Keratinocyte (primary cell): ENCODE results near the gene CCDC77. TPM values are rescaled to one million over a fixed set of nuclear protein-coding genes. Genes with fewer than 3 reads are reported as not detected.
A peak's percentile ranks its signal among the peaks of the same experiment; 100 is the strongest.

ENCODE experiments used
- DNase-seq: peaks from one replicate; pipeline ENCODE4 v3.0.0-alpha.2; 2011; ENCODE audit warnings: low read depth, missing footprints, low spot score
- FAIRE-seq: peaks from 2 replicates; lab custom pipeline; 2011; peaks lifted over from hg19 to GRCh38; lab: Jason Lieb, UNC
- H2AFZ ChIP-seq: 2 replicates; pipeline ENCODE4 v1.6.0; 2012; ENCODE audit warnings: low read length, control low read depth, inconsistent platforms; ENCODE audit not compliant: control insufficient read depth
- H3K27ac ChIP-seq: 2 replicates; pipeline ENCODE4 v1.5.1; 2011; ENCODE audit warnings: low read length; ENCODE audit not compliant: control insufficient read depth, insufficient read depth
- H3K27me3 ChIP-seq: 3 replicates; pipeline ENCODE4 v1.6.0; 2011; ENCODE audit warnings: low read length; ENCODE audit not compliant: control insufficient read depth, insufficient read depth; ENCODE audit errors: extremely low read depth
- H3K36me3 ChIP-seq, 2 experiments: 2 replicates in 1 of 2; 3 replicates in 1 of 2; pipeline ENCODE4 v1.5.1; 2011; ENCODE audit warnings: low read length in 2 of 2, mild to moderate bottlenecking in 1 of 2; ENCODE audit not compliant: control insufficient read depth in 2 of 2, insufficient read depth in 2 of 2; ENCODE audit errors: extremely low read depth in 1 of 2
- H3K4me1 ChIP-seq: 3 replicates; pipeline ENCODE4 v1.5.1; 2011; ENCODE audit warnings: low read length; ENCODE audit not compliant: control insufficient read depth, insufficient read depth; ENCODE audit errors: extremely low read depth
- H3K4me2 ChIP-seq: 3 replicates; pipeline ENCODE4 v1.6.0; 2011; ENCODE audit warnings: low read depth, low read length; ENCODE audit not compliant: control insufficient read depth, insufficient read depth; ENCODE audit errors: extremely low read depth
- H3K4me3 ChIP-seq, 3 experiments: fragments of 200-600 bp in 1 of 3; sonication (generic) in 1 of 3; 2 replicates in 2 of 3; 3 replicates in 1 of 3; pipeline ENCODE4 v1.5.1; 2011 to 2016; ENCODE audit warnings: low read length in 3 of 3, mild to moderate bottlenecking in 3 of 3, control low read depth in 2 of 3, inconsistent platforms in 1 of 3, low read depth in 1 of 3, mixed read lengths in 1 of 3, mixed run types in 1 of 3, moderate library complexity in 1 of 3; ENCODE audit not compliant: control insufficient read depth in 2 of 3, insufficient read depth in 2 of 3; ENCODE audit errors: extremely low read depth in 1 of 3
- H3K79me2 ChIP-seq: 2 replicates; pipeline ENCODE4 v1.6.0; 2012; ENCODE audit warnings: low read length; ENCODE audit not compliant: control insufficient read depth, insufficient read depth
- H3K9ac ChIP-seq: 3 replicates; pipeline ENCODE4 v1.6.0; 2011; ENCODE audit warnings: low read length; ENCODE audit not compliant: control insufficient read depth, insufficient read depth; ENCODE audit errors: extremely low read depth
- H3K9me1 ChIP-seq: 3 replicates; pipeline ENCODE4 v1.6.0; 2011; ENCODE audit warnings: low read length; ENCODE audit not compliant: control insufficient read depth, insufficient read depth; ENCODE audit errors: extremely low read depth
- H3K9me3 ChIP-seq: 2 replicates; pipeline ENCODE4 v1.5.1; 2012; ENCODE audit warnings: low read depth, low read length; ENCODE audit not compliant: control insufficient read depth
- H4K20me1 ChIP-seq: 3 replicates; pipeline ENCODE4 v1.6.0; 2011; ENCODE audit warnings: low read length; ENCODE audit not compliant: control insufficient read depth, insufficient read depth; ENCODE audit errors: extremely low read depth
- EZH2 ChIP-seq: IDR thresholded peaks from one replicate; pipeline ENCODE4 v1.6.1; 2012; ENCODE audit warnings: inconsistent platforms, mild to moderate bottlenecking, low read length, moderate library complexity
- dilution Hi-C: fragments of 300-500 bp; cut with MboI; formaldehyde crosslinking; loops from one replicate; pipeline ENCODE4 v1.7.0; 2020; ENCODE audit warnings: low sequenced_read_pairs; ENCODE audit not compliant: extremely low pct_ligation_motif_present
- polyA plus RNA-seq, 5 experiments: library from polyadenylated mRNA; depleted of rRNA in 3 of 5; stranded (reverse) in 3 of 5; stranded (forward) in 1 of 5; unstranded in 1 of 5; fragments of >200 nt; gene quantifications; 1 replicate in 1 of 5; 2 replicates in 3 of 5; 3 replicates in 1 of 5; pipeline versions ENCODE4 v1.2.1 to v1.2.3, GENCODE V29; 2011 to 2012; ENCODE audit warnings: missing spikeins in 2 of 5, low read depth in 1 of 5, low replicate concordance in 1 of 5
- TF ChIP-seq, protein P1 (sequence below), 3 experiments: IDR thresholded peaks in 1 of 3; conservative IDR thresholded peaks in 1 of 3; optimal IDR thresholded peaks in 1 of 3; 2 replicates in 2 of 3; 3 replicates in 1 of 3; pipeline versions ENCODE3 to v1.5.1; 2011; ENCODE audit warnings: low read length in 3 of 3, mild to moderate bottlenecking in 3 of 3, moderate library complexity in 2 of 3, control low read depth in 1 of 3, inconsistent platforms in 1 of 3; ENCODE audit not compliant: insufficient read depth in 2 of 3; ENCODE audit errors: extremely low read depth in 1 of 3

CCDC77 gene
- polyA plus RNA-seq, 1 donor (not counting 4 experiments of a cell fraction or from before 2014, with no cell fraction given): 8.3 TPM

- FAIRE-seq (no peak), DNase-seq (no peak)
- TF ChIP-seq EZH2: no peak
- TF ChIP-seq, protein P1, sequence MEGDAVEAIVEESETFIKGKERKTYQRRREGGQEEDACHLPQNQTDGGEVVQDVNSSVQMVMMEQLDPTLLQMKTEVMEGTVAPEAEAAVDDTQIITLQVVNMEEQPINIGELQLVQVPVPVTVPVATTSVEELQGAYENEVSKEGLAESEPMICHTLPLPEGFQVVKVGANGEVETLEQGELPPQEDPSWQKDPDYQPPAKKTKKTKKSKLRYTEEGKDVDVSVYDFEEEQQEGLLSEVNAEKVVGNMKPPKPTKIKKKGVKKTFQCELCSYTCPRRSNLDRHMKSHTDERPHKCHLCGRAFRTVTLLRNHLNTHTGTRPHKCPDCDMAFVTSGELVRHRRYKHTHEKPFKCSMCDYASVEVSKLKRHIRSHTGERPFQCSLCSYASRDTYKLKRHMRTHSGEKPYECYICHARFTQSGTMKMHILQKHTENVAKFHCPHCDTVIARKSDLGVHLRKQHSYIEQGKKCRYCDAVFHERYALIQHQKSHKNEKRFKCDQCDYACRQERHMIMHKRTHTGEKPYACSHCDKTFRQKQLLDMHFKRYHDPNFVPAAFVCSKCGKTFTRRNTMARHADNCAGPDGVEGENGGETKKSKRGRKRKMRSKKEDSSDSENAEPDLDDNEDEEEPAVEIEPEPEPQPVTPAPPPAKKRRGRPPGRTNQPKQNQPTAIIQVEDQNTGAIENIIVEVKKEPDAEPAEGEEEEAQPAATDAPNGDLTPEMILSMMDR (optimal IDR thresholded peaks at IDR 0.05 in 1 of 3, IDR thresholded peaks at IDR 0.05 in 1 of 3, conservative IDR thresholded peaks at IDR 0.05 in 1 of 3; ENCODE audit: extremely low read depth in 1 of 3, insufficient read depth in 2 of 3, low read length in 3 of 3): no peak
- peak overlapping the region; percentile 99 for H3K4me2 ChIP-seq
- H3K9me1 ChIP-seq: no peaks in the 10 kb centered on the region
- peak overlapping the region; percentile 97 for H3K27ac ChIP-seq
- H3K79me2 ChIP-seq: peaks cover 48% of the 10 kb centered on the region
- H3K9ac ChIP-seq: peak overlapping the region; percentile 96
- H3K9me3 ChIP-seq: no peaks in the 10 kb centered on the region
- peaks cover 7 to 8% of the 10 kb centered on the region in 2 experiments for H3K36me3 ChIP-seq
- peaks cover 19% of the 10 kb centered on the region for H3K4me1 ChIP-seq
- peak overlapping the region; percentile 97 for H2AFZ ChIP-seq
- dilution Hi-C loops: no loop called here
- peak overlapping the region; percentile 94 to 99 (median 98) for H3K4me3 ChIP-seq
- no peaks in the 10 kb centered on the region for H4K20me1 ChIP-seq
- H3K27me3 ChIP-seq: no peaks in the 10 kb centered on the region
These were observed 12.8 kb upstream of the CCDC77 start for GRCh38 chr12:388541-389141.

DNA sequence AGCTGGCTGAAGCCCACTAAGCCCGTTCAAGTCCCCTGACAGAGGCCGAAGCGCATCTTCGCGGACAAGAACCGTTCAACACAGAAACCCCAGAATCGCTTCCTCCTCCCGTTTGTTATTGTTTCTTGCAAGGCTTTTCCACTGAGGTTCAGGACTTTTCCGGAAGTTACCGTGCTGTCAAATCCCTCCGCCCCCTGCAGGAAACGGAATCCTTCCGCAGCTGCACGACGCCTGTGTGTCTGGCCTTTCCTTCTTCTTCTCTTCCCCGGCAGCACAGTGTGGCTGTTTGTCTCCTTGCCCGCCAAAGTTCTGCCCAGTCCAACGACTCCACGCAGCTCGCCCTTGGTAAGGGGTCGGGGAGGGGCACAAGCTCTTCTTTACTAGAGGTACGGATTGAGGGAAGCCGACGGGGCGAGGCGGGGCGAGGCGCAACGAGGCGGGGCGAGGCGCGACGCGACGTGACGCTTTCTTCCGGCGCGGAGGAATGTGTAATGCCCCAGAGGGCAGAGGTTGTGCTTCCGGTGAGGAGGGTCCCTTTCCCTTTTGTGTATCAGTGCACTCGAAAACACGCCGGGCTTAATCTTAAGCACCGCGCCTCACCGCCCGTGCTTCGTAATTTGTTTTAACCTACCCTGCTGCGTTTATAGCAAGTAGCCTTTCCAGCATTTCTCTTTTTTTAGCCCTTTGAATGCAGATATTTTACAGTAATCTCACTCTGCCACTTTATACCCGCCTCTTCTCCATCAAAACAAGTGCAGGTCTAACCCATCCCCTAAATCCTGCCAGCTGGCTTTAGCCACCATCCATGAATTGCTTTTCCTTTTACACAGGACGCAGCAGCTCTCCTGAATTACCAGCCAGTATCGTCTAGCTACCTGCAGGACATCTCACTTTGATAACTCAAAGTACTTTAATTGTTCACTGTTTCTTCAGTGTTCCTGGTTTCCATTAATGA lies 12.0 kb upstream of the CCDC77 start, which contains the start of gene KDM5A:
TSS of gene KDM5A (minus strand) at position 179 of the 955 bp plus-strand sequence. CDS start 229 bp downstream, outside the sequence.
- FAIRE-seq (peak; percentile 86), DNase-seq (peak; percentile 36)
- no peaks in the 10 kb centered on the region for H4K20me1 ChIP-seq
- peaks cover 43% of the 10 kb centered on the region for H3K79me2 ChIP-seq
- H3K4me2 ChIP-seq: peak within 1 kb of the TSS; percentile 99
- peaks cover 2% of the 10 kb centered on the region in 2 experiments for H3K36me3 ChIP-seq
- peak within 1 kb of the TSS; percentile 94 to 99 (median 98) for H3K4me3 ChIP-seq
- TF ChIP-seq EZH2: no peak
- H3K9ac ChIP-seq: peak within 1 kb of the TSS; percentile 96
- H3K27me3 ChIP-seq: no peaks in the 10 kb centered on the region
- H2AFZ ChIP-seq: peak within 1 kb of the TSS; percentile 97
- peaks cover 19% of the 10 kb centered on the region for H3K4me1 ChIP-seq
- dilution Hi-C loops: no loop called here
- H3K9me1 ChIP-seq: no peaks in the 10 kb centered on the region
- no peaks in the 10 kb centered on the region for H3K9me3 ChIP-seq
- peak within 1 kb of the TSS; percentile 97 for H3K27ac ChIP-seq
